B cell (primary cell): ENCODE data around the gene MST1. TPM values are rescaled to one million over a fixed set of nuclear protein-coding genes. Genes with fewer than 3 reads are reported as not detected.

Source experiments
- ATAC-seq: fragments of 200-7000 bp; cut with Tn5 transposase; one replicate; pipeline ENCODE4 v1.10.0; 2021; ENCODE audit warnings: low read depth, mild to moderate bottlenecking, moderate number of reproducible peaks, moderate library complexity
- CTCF ChIA-PET: fragments of 350-600 bp; sonication (Branson Sonifier 250); formaldehyde crosslinking; loops from one replicate; lab custom pipeline; 2021; ENCODE audit warnings: antibody characterized with exemption, inconsistent platforms; lab: Charles Lee
- POLR2A ChIA-PET: fragments of 350-600 bp; sonication (Branson Sonifier 250); formaldehyde crosslinking; loops from one replicate; lab custom pipeline; 2021; ENCODE audit warnings: antibody characterized with exemption; lab: Charles Lee
- DNase-seq: peaks from one replicate; pipeline ENCODE4 v3.0.0; 2013
- H2AFZ ChIP-seq: 2 replicates; pipeline ENCODE4 v1.6.1; 2012; ENCODE audit warnings: mild to moderate bottlenecking, low read depth, low read length; ENCODE audit not compliant: insufficient read depth, poor library complexity, severe bottlenecking
- H3K27ac ChIP-seq, 2 donors: 1 replicate in 1 of 2; 2 replicates in 1 of 2; pipeline ENCODE4 v1.5.1; 2012 to 2013; ENCODE audit warnings: low read length in 2 of 2, mild to moderate bottlenecking in 2 of 2, moderate library complexity in 1 of 2
- H3K27me3 ChIP-seq, 4 experiments: fragments of 200-600 bp in 1 of 4; sonication (generic) in 1 of 4; replicated peaks in 1 of 4; 1 replicate in 2 of 4; 2 replicates in 2 of 4; pipeline versions ENCODE4 v1.6.1 to v1.7.0; 2013 to 2016; ENCODE audit warnings: low read length in 3 of 4, mild to moderate bottlenecking in 2 of 4, mixed read lengths in 1 of 4, moderate library complexity in 1 of 4; ENCODE audit not compliant: insufficient read depth in 4 of 4, control insufficient read depth in 3 of 4; ENCODE audit errors: control extremely low read depth in 1 of 4
- H3K36me3 ChIP-seq, 2 experiments: replicated peaks in 1 of 2; 1 replicate in 1 of 2; 2 replicates in 1 of 2; pipeline versions ENCODE4 v1.6.1 to v1.7.1; 2013; ENCODE audit warnings: low read length in 1 of 2; ENCODE audit not compliant: insufficient read depth in 2 of 2, control insufficient read depth in 1 of 2; ENCODE audit errors: control extremely low read depth in 1 of 2, extremely low read depth in 1 of 2
- H3K4me1 ChIP-seq, 2 donors: fragments of 200-600 bp in 1 of 2; sonication (generic) in 1 of 2; 1 replicate in 1 of 2; 2 replicates in 1 of 2; pipeline versions ENCODE4 v1.5.1 to v1.6.1; 2013 to 2017; ENCODE audit warnings: low read length in 2 of 2; ENCODE audit not compliant: control insufficient read depth in 2 of 2, insufficient read depth in 2 of 2
- H3K4me2 ChIP-seq: replicated peaks from 2 replicates; pipeline ENCODE3; 2012; ENCODE audit warnings: mild to moderate bottlenecking, low read depth, low read length; ENCODE audit not compliant: poor library complexity, severe bottlenecking
- H3K4me3 ChIP-seq, 5 experiments: fragments of 200-600 bp in 1 of 5; sonication (generic) in 1 of 5; 1 replicate in 3 of 5; 2 replicates in 2 of 5; pipeline versions ENCODE4 v1.5.1 to v1.7.0; 2011 to 2016; ENCODE audit warnings: low read length in 4 of 5, mild to moderate bottlenecking in 4 of 5, low read depth in 2 of 5, control low read depth in 1 of 5, moderate library complexity in 1 of 5; ENCODE audit not compliant: insufficient read depth in 1 of 5; ENCODE audit errors: control extremely low read depth in 1 of 5, extremely low read depth in 1 of 5
- H3K79me2 ChIP-seq: fragments of 200-600 bp; sonication (generic); one replicate; pipeline ENCODE4 v1.6.0; 2016; ENCODE audit warnings: low read length; ENCODE audit not compliant: control insufficient read depth, insufficient read depth
- H3K9ac ChIP-seq: fragments of 200-600 bp; sonication (generic); 2 replicates; pipeline ENCODE4 v1.6.1; 2017; ENCODE audit warnings: mild to moderate bottlenecking, low read length, moderate library complexity
- H3K9me3 ChIP-seq, 3 donors: one replicate each; pipeline versions ENCODE4 v1.6.1 to v1.7.1; 2013; ENCODE audit warnings: low read length in 2 of 3; ENCODE audit not compliant: control insufficient read depth in 2 of 3, insufficient read depth in 1 of 3; ENCODE audit errors: control extremely low read depth in 1 of 3
- H4K20me1 ChIP-seq: 2 replicates; pipeline ENCODE4 v1.6.0; 2012; ENCODE audit warnings: mild to moderate bottlenecking, low read length; ENCODE audit not compliant: insufficient read depth, control insufficient read depth, poor library complexity, severe bottlenecking
- H3K27ac Mint-ChIP-seq: one replicate; pipeline ENCODE4 v1.8.0; 2021; ENCODE audit warnings: mixed read lengths
- H3K27me3 Mint-ChIP-seq: one replicate; pipeline ENCODE4 v1.8.0; 2021; ENCODE audit warnings: mixed read lengths
- H3K4me1 Mint-ChIP-seq: one replicate; pipeline ENCODE4 v1.8.0; 2021; ENCODE audit warnings: mixed read lengths
- H3K4me3 Mint-ChIP-seq: one replicate; pipeline ENCODE4 v1.8.0; 2021; ENCODE audit warnings: mixed read lengths
- H3K9me3 Mint-ChIP-seq: one replicate; pipeline ENCODE4 v1.8.0; 2022; ENCODE audit warnings: mixed read lengths; ENCODE audit not compliant: insufficient read depth
- EZH2 ChIP-seq: IDR thresholded peaks from 2 replicates; pipeline ENCODE4 v1.6.1; 2012; ENCODE audit warnings: borderline replicate concordance, low read depth, mild to moderate bottlenecking, moderate library complexity, low read length; ENCODE audit not compliant: insufficient read depth, poor library complexity, severe bottlenecking
- WGBS: methylation state at CpG from one replicate; pipeline ENCODE4 v1.1.5; 2013; ENCODE audit warnings: missing lambda C conversion rate; ENCODE audit not compliant: insufficient coverage; 5-methylcytosine and 5-hydroxymethylcytosine counted together
- intact Hi-C: fragments of 100-400 bp; cut with micrococcal nuclease; formaldehyde crosslinking; loops from one replicate; pipeline ENCODE4 v1.10.0; 2022
- polyA plus RNA-seq: library from polyadenylated mRNA; depleted of rRNA; stranded (reverse); fragments of >200 nt; gene quantifications from 2 replicates; pipeline ENCODE4 v1.2.3, GENCODE V29; 2012
- total RNA-seq, 2 donors: library from RNA; stranded (reverse); fragments of 120-200 nt in 1 of 2; gene quantifications; 1 replicate in 1 of 2; 2 replicates in 1 of 2; pipeline versions ENCODE4 v1.2.3 to v1.2.4, GENCODE V29; 2013 to 2022
- TF ChIP-seq, protein P1 (sequence below): fragments of 200-600 bp; IDR thresholded peaks from one replicate; pipeline ENCODE4 v1.8.0; 2022; ENCODE audit warnings: antibody characterized with exemption, mild to moderate bottlenecking

MST1 gene
- total and polyA plus RNA-seq, 2 donors (not counting 1 experiment from before 2014, with no cell fraction given): 14.5 to 26.4 TPM

DNA sequence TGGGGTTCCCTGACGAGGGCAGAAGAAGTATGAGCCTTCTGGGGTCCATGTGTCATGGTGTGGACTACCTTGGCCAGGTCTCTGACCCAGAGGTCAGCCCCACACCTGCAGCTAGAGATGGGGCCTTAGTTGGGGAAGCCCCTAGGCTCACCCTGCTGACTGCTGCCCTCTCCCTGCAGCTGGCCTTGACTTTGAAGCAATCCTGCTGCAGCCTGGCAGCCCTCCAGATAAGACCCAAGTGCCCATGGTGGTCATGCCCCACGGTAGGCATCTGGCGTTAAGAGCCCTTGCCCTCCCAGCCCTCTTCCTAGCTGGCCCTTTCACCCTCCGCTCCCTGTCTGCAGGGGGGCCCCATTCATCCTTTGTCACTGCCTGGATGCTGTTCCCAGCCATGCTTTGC, 7.7 kb downstream of the MST1 start:
- ATAC-seq (no peak), DNase-seq (no peak)
- Histone ChIP-seq H3K4me3 (no peak overlapping the region), H3K27me3 (peaks cover 0 to 4% (median 0%) of the 10 kb centered on the region in 4 experiments), H2AFZ (no peak overlapping the region), H3K4me1 (peaks cover 0 to 8% of the 10 kb centered on the region in 2 donors), H4K20me1 (peaks cover 30% of the 10 kb centered on the region), H3K79me2 (no peaks in the 10 kb centered on the region), H3K9me3 (no peaks in the 10 kb centered on the region), H3K9ac (no peak overlapping the region), H3K4me2 (no peak overlapping the region), H3K36me3 (peaks cover 0 to 66% of the 10 kb centered on the region in 2 experiments), H3K27ac (no peak overlapping the region)
- Mint-ChIP-seq H3K27ac (no peak overlapping the region), H3K4me1 (peaks cover 5% of the 10 kb centered on the region), H3K4me3 (no peak overlapping the region), H3K27me3 (no peaks in the 10 kb centered on the region), H3K9me3 (no peaks in the 10 kb centered on the region)
- POLR2A ChIA-PET: no interaction called here
- intact Hi-C loops: no loop called here
- CTCF ChIA-PET: no interaction called here
- WGBS: 98% methylated on average over 4 of the region's 4 CpGs
- TF ChIP-seq, protein P1, sequence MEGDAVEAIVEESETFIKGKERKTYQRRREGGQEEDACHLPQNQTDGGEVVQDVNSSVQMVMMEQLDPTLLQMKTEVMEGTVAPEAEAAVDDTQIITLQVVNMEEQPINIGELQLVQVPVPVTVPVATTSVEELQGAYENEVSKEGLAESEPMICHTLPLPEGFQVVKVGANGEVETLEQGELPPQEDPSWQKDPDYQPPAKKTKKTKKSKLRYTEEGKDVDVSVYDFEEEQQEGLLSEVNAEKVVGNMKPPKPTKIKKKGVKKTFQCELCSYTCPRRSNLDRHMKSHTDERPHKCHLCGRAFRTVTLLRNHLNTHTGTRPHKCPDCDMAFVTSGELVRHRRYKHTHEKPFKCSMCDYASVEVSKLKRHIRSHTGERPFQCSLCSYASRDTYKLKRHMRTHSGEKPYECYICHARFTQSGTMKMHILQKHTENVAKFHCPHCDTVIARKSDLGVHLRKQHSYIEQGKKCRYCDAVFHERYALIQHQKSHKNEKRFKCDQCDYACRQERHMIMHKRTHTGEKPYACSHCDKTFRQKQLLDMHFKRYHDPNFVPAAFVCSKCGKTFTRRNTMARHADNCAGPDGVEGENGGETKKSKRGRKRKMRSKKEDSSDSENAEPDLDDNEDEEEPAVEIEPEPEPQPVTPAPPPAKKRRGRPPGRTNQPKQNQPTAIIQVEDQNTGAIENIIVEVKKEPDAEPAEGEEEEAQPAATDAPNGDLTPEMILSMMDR: no peak
- TF ChIP-seq EZH2: no peak

DNA sequence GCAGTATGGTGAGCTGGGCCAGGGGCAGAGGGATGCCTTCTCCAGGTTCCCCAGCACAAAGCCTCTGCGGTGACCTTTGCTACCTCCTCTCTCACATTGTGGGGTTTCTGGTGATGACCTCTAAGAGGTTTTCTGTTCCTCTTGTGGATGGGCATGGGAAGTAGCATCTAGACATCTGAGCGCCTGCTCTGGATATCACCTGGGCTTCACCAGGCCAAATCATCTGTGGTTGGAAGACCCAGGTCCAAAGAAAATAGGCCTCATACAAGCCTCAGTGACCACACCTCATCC, 8.1 kb downstream of the MST1 start:
- peaks cover 0 to under 1% (median 0%) of the 10 kb centered on the region in 4 experiments for H3K27me3 ChIP-seq
- H3K27ac ChIP-seq: no peak overlapping the region
- peaks cover 34% of the 10 kb centered on the region for H4K20me1 ChIP-seq
- no peaks in the 10 kb centered on the region for H3K9me3 Mint-ChIP-seq
- H3K27me3 Mint-ChIP-seq: no peaks in the 10 kb centered on the region
- H3K4me1 ChIP-seq: peaks cover 0 to 4% of the 10 kb centered on the region in 2 donors
- H3K4me2 ChIP-seq: no peak overlapping the region
- peaks cover 4% of the 10 kb centered on the region for H3K4me1 Mint-ChIP-seq
- TF ChIP-seq EZH2: no peak
- TF ChIP-seq, protein P1: no peak
- H3K9ac ChIP-seq: no peak overlapping the region
- no peak overlapping the region for H3K4me3 ChIP-seq
- intact Hi-C loops: no loop called here
- H3K27ac Mint-ChIP-seq: no peak overlapping the region
- peaks cover 0 to 68% of the 10 kb centered on the region in 2 experiments for H3K36me3 ChIP-seq
- H2AFZ ChIP-seq: no peak overlapping the region
- H3K9me3 ChIP-seq: no peaks in the 10 kb centered on the region
- peaks cover 3% of the 10 kb centered on the region for H3K79me2 ChIP-seq
- DNase-seq: no peak
- POLR2A ChIA-PET: no interaction called here
- 100% methylated on average over 1 of the region's 2 CpGs for WGBS
- ATAC-seq: no peak
- H3K4me3 Mint-ChIP-seq: no peak overlapping the region
- CTCF ChIA-PET: interaction anchor here (2.0 kb wide), 1 partner anchor 142 kb away, joined by 5 read pairs; no protein-coding TSS in a partner anchor
